SK-N-SH treated with all-trans-retinoic acid at 6 μM for 48 hours (cell line): Measurements from ENCODE around the gene DPYD.

Experiments used
- BACH2 ChIP-seq: fragments of 250-450 bp; sonication (Bioruptor Pico); IDR thresholded peaks from 2 replicates; pipeline ENCODE4 v1.9.0; 2021; ENCODE audit warnings: mild to moderate bottlenecking, borderline replicate concordance
- GLIS3 ChIP-seq: fragments of 250-450 bp; sonication (Bioruptor Pico); IDR thresholded peaks from 2 replicates; pipeline ENCODE4 v1.5.0; 2020; ENCODE audit warnings: mild to moderate bottlenecking, moderate library complexity
- ISL1 ChIP-seq: fragments of 250-450 bp; sonication (Bioruptor Pico); IDR thresholded peaks from 2 replicates; pipeline ENCODE4 v2.1.2; 2022; ENCODE audit warnings: mild to moderate bottlenecking, moderate library complexity
- RARB ChIP-seq: fragments of 250-450 bp; sonication (Bioruptor Pico); IDR thresholded peaks from 2 replicates; pipeline ENCODE4 v1.8.0; 2021; ENCODE audit warnings: mild to moderate bottlenecking, moderate library complexity
- TCF4 ChIP-seq: fragments of 250-450 bp; sonication (Bioruptor Pico); IDR thresholded peaks from 2 replicates; pipeline ENCODE4 v1.8.0; 2021; ENCODE audit warnings: mild to moderate bottlenecking, moderate library complexity, borderline replicate concordance
- TOX ChIP-seq: fragments of 250-450 bp; sonication (Bioruptor Pico); IDR thresholded peaks from 2 replicates; pipeline ENCODE4 v1.8.0; 2021; ENCODE audit warnings: mild to moderate bottlenecking, moderate library complexity, borderline replicate concordance
- TF ChIP-seq, protein P1 (sequence below): fragments of 250-450 bp; sonication (Bioruptor Pico); IDR thresholded peaks from 2 replicates; pipeline ENCODE4 v1.8.0; 2020; ENCODE audit warnings: mild to moderate bottlenecking, moderate library complexity, borderline replicate concordance

DNA sequence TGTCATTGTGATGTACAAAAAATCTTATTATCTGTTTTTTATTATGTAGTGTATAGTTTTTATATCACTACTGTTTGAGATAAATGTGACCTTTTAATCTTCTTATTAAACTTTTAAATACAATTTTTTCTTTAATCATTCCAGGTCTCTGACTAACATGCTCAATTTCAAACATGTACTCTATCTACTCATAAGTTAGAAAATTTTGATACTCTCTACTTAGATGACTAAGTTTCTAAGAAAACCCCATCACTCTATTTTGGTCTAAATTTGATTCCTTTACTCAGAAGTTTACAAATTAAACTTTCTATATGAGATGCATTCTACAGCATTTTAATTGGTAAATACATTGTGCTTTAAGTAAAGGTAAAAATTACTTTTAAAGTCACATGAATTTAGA, 655.2 kb downstream of the DPYD start:
- TF ChIP-seq, protein P1, sequence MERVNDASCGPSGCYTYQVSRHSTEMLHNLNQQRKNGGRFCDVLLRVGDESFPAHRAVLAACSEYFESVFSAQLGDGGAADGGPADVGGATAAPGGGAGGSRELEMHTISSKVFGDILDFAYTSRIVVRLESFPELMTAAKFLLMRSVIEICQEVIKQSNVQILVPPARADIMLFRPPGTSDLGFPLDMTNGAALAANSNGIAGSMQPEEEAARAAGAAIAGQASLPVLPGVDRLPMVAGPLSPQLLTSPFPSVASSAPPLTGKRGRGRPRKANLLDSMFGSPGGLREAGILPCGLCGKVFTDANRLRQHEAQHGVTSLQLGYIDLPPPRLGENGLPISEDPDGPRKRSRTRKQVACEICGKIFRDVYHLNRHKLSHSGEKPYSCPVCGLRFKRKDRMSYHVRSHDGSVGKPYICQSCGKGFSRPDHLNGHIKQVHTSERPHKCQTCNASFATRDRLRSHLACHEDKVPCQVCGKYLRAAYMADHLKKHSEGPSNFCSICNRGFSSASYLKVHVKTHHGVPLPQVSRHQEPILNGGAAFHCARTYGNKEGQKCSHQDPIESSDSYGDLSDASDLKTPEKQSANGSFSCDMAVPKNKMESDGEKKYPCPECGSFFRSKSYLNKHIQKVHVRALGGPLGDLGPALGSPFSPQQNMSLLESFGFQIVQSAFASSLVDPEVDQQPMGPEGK (CRISPR knock-in tag): no peak
- no peak for TF ChIP-seq ISL1 (CRISPR knock-in tag)
- no peak for TF ChIP-seq GLIS3 (CRISPR knock-in tag)
- no peak for TF ChIP-seq TOX (CRISPR knock-in tag)
- TF ChIP-seq BACH2 (CRISPR knock-in tag): no peak
- TF ChIP-seq RARB: no peak
- no peak for TF ChIP-seq TCF4 (CRISPR knock-in tag)
